ENCODE data around the gene PIEZO2. TPM values are rescaled to one million over a fixed set of nuclear protein-coding genes. Genes with fewer than 3 reads are reported as not detected.

Gene PIEZO2
- total RNA-seq, 1 donor from 2014 or later = 4.2 TPM

- H3K9ac ChIP-seq = no peak overlapping the region
- H3K36me3 Mint-ChIP-seq = no peaks in the 10 kb centered on the region
- DNase-seq (ENCODE audit: low spot score) = peak; percentile 62
- no peak overlapping the region for H3K4me2 ChIP-seq
- no peaks in the 10 kb centered on the region for H3K9me3 Mint-ChIP-seq
- no peak overlapping the region for H3K27ac Mint-ChIP-seq
- H3K27me3 ChIP-seq = no peaks in the 10 kb centered on the region
- H4K20me1 ChIP-seq (ENCODE audit: low read depth) = no peaks in the 10 kb centered on the region
- H3K9me3 ChIP-seq (ENCODE audit: low read depth) = no peaks in the 10 kb centered on the region
- no peaks in the 10 kb centered on the region for H3F3A ChIP-seq (ENCODE audit: low read depth)
- no peaks in the 10 kb centered on the region for H3K79me2 ChIP-seq (ENCODE audit: low read depth)
- no peak overlapping the region for H3K4me3 ChIP-seq
- no peak overlapping the region for H2AFZ ChIP-seq (replicated peaks)
- no peaks in the 10 kb centered on the region for H3K27me3 Mint-ChIP-seq (ENCODE audit: insufficient read depth, low read depth)
- no peaks in the 10 kb centered on the region for H3K4me1 Mint-ChIP-seq
- no peaks in the 10 kb centered on the region for H3K4me1 ChIP-seq
- TF ChIP-seq, protein P1, sequence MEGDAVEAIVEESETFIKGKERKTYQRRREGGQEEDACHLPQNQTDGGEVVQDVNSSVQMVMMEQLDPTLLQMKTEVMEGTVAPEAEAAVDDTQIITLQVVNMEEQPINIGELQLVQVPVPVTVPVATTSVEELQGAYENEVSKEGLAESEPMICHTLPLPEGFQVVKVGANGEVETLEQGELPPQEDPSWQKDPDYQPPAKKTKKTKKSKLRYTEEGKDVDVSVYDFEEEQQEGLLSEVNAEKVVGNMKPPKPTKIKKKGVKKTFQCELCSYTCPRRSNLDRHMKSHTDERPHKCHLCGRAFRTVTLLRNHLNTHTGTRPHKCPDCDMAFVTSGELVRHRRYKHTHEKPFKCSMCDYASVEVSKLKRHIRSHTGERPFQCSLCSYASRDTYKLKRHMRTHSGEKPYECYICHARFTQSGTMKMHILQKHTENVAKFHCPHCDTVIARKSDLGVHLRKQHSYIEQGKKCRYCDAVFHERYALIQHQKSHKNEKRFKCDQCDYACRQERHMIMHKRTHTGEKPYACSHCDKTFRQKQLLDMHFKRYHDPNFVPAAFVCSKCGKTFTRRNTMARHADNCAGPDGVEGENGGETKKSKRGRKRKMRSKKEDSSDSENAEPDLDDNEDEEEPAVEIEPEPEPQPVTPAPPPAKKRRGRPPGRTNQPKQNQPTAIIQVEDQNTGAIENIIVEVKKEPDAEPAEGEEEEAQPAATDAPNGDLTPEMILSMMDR (IDR thresholded peaks at IDR 0.05) = peak; percentile 88
- TF ChIP-seq EZH2 (IDR thresholded peaks at IDR 0.05) (no peak), EZH2phosphoT487 (IDR thresholded peaks at IDR 0.05) (no peak)
- no peak overlapping the region for H3K4me3 Mint-ChIP-seq
- no peaks in the 10 kb centered on the region for H3K36me3 ChIP-seq
- no peak overlapping the region for H3K27ac ChIP-seq
These were observed 297.5 kb downstream of the PIEZO2 start for GRCh38 chr18:10851824-10852319.

DNA sequence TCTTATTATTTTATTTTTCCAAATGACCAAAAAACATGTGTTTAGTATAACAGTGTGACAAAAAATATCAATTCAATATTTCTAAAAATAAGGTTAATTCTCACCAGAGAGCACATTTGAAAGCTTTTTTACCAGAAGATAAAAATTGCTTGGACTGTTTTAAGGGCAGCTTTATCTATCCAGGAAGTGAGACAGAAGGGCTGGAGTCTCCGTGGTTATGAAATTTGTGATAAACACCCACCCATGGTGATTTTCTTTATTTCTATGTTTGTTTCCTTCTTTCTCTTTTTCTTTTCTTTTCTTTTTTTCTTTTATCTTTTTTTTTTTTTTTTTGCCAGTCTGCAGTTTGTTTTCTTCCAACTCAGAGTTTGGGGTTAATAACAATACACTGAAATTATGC is 298.5 kb downstream of the PIEZO2 start:
- H3K9me3 Mint-ChIP-seq = no peaks in the 10 kb centered on the region
- no peak overlapping the region for H3K27ac ChIP-seq
- H2AFZ ChIP-seq (replicated peaks) = no peak overlapping the region
- no peaks in the 10 kb centered on the region for H3K9me3 ChIP-seq (ENCODE audit: low read depth)
- no peak overlapping the region for H3K27ac Mint-ChIP-seq
- DNase-seq (ENCODE audit: low spot score) = no peak
- no peaks in the 10 kb centered on the region for H3K36me3 Mint-ChIP-seq
- no peak overlapping the region for H3K4me2 ChIP-seq
- H3K4me1 Mint-ChIP-seq = no peaks in the 10 kb centered on the region
- no peaks in the 10 kb centered on the region for H3F3A ChIP-seq (ENCODE audit: low read depth)
- no peaks in the 10 kb centered on the region for H3K27me3 ChIP-seq
- TF ChIP-seq EZH2phosphoT487 (IDR thresholded peaks at IDR 0.05) = no peak
- H3K4me3 Mint-ChIP-seq = no peak overlapping the region
- no peaks in the 10 kb centered on the region for H3K36me3 ChIP-seq
- H4K20me1 ChIP-seq (ENCODE audit: low read depth) = no peaks in the 10 kb centered on the region
- no peaks in the 10 kb centered on the region for H3K4me1 ChIP-seq
- H3K27me3 Mint-ChIP-seq (ENCODE audit: insufficient read depth, low read depth) = no peaks in the 10 kb centered on the region
- H3K9ac ChIP-seq = no peak overlapping the region
- no peak overlapping the region for H3K4me3 ChIP-seq
- H3K79me2 ChIP-seq (ENCODE audit: low read depth) = no peaks in the 10 kb centered on the region

GRCh38 chr18:10850216-10850615 is 299.2 kb downstream of the PIEZO2 start:
- no peaks in the 10 kb centered on the region for H3K9me3 Mint-ChIP-seq
- H3K4me1 Mint-ChIP-seq = no peaks in the 10 kb centered on the region
- H3K27ac Mint-ChIP-seq = no peak overlapping the region
- no peaks in the 10 kb centered on the region for H3K4me1 ChIP-seq
- H3K36me3 Mint-ChIP-seq = no peaks in the 10 kb centered on the region
- H3K9me3 ChIP-seq (ENCODE audit: low read depth) = no peaks in the 10 kb centered on the region
- no peak overlapping the region for H3K4me3 Mint-ChIP-seq
- no peaks in the 10 kb centered on the region for H3F3A ChIP-seq (ENCODE audit: low read depth)
- H3K27me3 ChIP-seq = no peaks in the 10 kb centered on the region
- H3K27ac ChIP-seq = no peak overlapping the region
- no peak overlapping the region for H3K4me3 ChIP-seq
- H2AFZ ChIP-seq (replicated peaks) = no peak overlapping the region
- H4K20me1 ChIP-seq (ENCODE audit: low read depth) = no peaks in the 10 kb centered on the region
- H3K9ac ChIP-seq = no peak overlapping the region
- no peak overlapping the region for H3K4me2 ChIP-seq
- H3K79me2 ChIP-seq (ENCODE audit: low read depth) = no peaks in the 10 kb centered on the region
- no peak for DNase-seq (ENCODE audit: low spot score)
- no peaks in the 10 kb centered on the region for H3K27me3 Mint-ChIP-seq (ENCODE audit: insufficient read depth, low read depth)
- TF ChIP-seq EZH2 (IDR thresholded peaks at IDR 0.05) = no peak
- no peak for TF ChIP-seq EZH2phosphoT487 (IDR thresholded peaks at IDR 0.05)
- TF ChIP-seq, protein P1 (IDR thresholded peaks at IDR 0.05) = no peak
- H3K36me3 ChIP-seq = no peaks in the 10 kb centered on the region

DNA sequence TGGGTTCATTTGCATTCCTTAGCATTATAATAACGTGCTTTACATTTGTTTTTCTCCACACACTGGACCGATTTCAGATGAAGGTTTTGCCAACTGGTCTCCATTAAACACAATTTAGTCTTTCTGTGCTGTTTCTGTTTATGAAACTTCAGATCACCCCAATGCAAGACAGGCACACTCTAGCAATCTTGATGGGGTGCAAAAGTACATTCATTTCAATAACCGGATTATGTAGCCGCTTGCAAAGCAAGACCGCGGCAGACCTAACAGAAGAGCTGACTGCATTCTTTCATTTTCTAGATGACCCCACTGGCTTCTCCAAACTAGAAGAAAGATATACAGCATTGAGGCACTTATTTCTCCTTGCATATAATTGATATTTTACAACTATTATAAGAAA is 301.5 kb downstream of the PIEZO2 start:
- Histone ChIP-seq H3K4me3 (no peak overlapping the region), H3K27ac (no peak overlapping the region), H3K9ac (no peak overlapping the region), H3K4me1 (no peaks in the 10 kb centered on the region), H4K20me1 (ENCODE audit: low read depth) (no peaks in the 10 kb centered on the region), H3K9me3 (ENCODE audit: low read depth) (no peaks in the 10 kb centered on the region), H3F3A (ENCODE audit: low read depth) (no peaks in the 10 kb centered on the region), H3K36me3 (no peaks in the 10 kb centered on the region), H3K27me3 (no peaks in the 10 kb centered on the region), H3K79me2 (ENCODE audit: low read depth) (no peaks in the 10 kb centered on the region), H3K4me2 (no peak overlapping the region), H2AFZ (replicated peaks) (no peak overlapping the region)
- no peaks in the 10 kb centered on the region for H3K36me3 Mint-ChIP-seq
- DNase-seq (ENCODE audit: low spot score) = no peak
- no peaks in the 10 kb centered on the region for H3K9me3 Mint-ChIP-seq
- no peak overlapping the region for H3K27ac Mint-ChIP-seq
- H3K4me3 Mint-ChIP-seq = no peak overlapping the region
- no peaks in the 10 kb centered on the region for H3K4me1 Mint-ChIP-seq
- TF ChIP-seq, protein P1 (IDR thresholded peaks at IDR 0.05) = no peak
- TF ChIP-seq EZH2 (IDR thresholded peaks at IDR 0.05) = no peak
- no peak for TF ChIP-seq EZH2phosphoT487 (IDR thresholded peaks at IDR 0.05)
- peaks cover 2% of the 10 kb centered on the region for H3K27me3 Mint-ChIP-seq (ENCODE audit: insufficient read depth, low read depth)
